Gastroesophageal sphincter (tissue), 3 donors: ENCODE data around the gene LINC01488.

ENCODE experiments used
- CTCF ChIP-seq, 4 experiments: fragments of 200-600 bp in 2 of 4; fragments of 450-650 bp in 2 of 4; sonication (generic) in 1 of 4; IDR thresholded peaks; one replicate each; pipeline ENCODE4 v1.5.1; 2017 to 2019; ENCODE audit warnings: antibody characterized with exemption in 4 of 4, mild to moderate bottlenecking in 2 of 4, moderate library complexity in 2 of 4
- POLR2A ChIP-seq, 2 donors: fragments of 450-650 bp; IDR thresholded peaks; one replicate each; pipeline ENCODE4 v1.6.1; 2017; ENCODE audit warnings: antibody characterized with exemption in 2 of 2, mild to moderate bottlenecking in 2 of 2, moderate library complexity in 1 of 2
- POLR2AphosphoS5 ChIP-seq: sonication (generic); formaldehyde crosslinking; IDR thresholded peaks from one replicate; pipeline ENCODE4 v1.6.1; 2017; ENCODE audit warnings: antibody characterized with exemption

GRCh38 chr11:69526453-69526810 is 45.0 kb downstream of the LINC01488 start:
- no peak for TF ChIP-seq CTCF (IDR thresholded peaks at IDR 0.05)
- no peak for TF ChIP-seq POLR2AphosphoS5
- TF ChIP-seq POLR2A (IDR thresholded peaks at IDR 0.05) = no peak
